Osteoblast (primary cell): Measurements from ENCODE around the gene OR10H4. TPM values are rescaled to one million over a fixed set of nuclear protein-coding genes. Genes with fewer than 3 reads are reported as not detected.

Source experiments
- DNase-seq: peaks from one replicate; pipeline ENCODE4 v3.0.0; 2011; ENCODE audit warnings: low spot score, mixed read lengths; ENCODE audit not compliant: insufficient read length; ENCODE audit errors: missing footprints
- H2AFZ ChIP-seq: 2 replicates; pipeline ENCODE4 v1.6.0; 2011; ENCODE audit warnings: mild to moderate bottlenecking, low read length
- H3K27ac ChIP-seq: 2 replicates; pipeline ENCODE4 v1.5.1; 2011; ENCODE audit warnings: mild to moderate bottlenecking, low read depth, low read length, moderate library complexity
- H3K27me3 ChIP-seq: 2 replicates; pipeline ENCODE4 v1.6.0; 2012; ENCODE audit warnings: mild to moderate bottlenecking, control low read depth, inconsistent platforms, low read length, moderate library complexity; ENCODE audit not compliant: insufficient read depth
- H3K36me3 ChIP-seq: 2 replicates; pipeline ENCODE4 v1.5.1; 2011; ENCODE audit warnings: mild to moderate bottlenecking, low read length, control low read depth, moderate library complexity; ENCODE audit not compliant: insufficient read depth
- H3K4me1 ChIP-seq: 2 replicates; pipeline ENCODE4 v1.5.1; 2011; ENCODE audit warnings: mild to moderate bottlenecking, low read length, control low read depth, moderate library complexity; ENCODE audit not compliant: insufficient read depth
- H3K4me2 ChIP-seq: 2 replicates; pipeline ENCODE4 v1.6.0; 2011; ENCODE audit warnings: mild to moderate bottlenecking, low read length; ENCODE audit not compliant: insufficient read depth
- H3K4me3 ChIP-seq: fragments of 200-600 bp; sonication (generic); 3 replicates; pipeline ENCODE4 v1.5.1; 2012; ENCODE audit warnings: mild to moderate bottlenecking, low read length, inconsistent platforms; ENCODE audit not compliant: insufficient read depth
- H3K79me2 ChIP-seq: 2 replicates; pipeline ENCODE4 v1.6.0; 2012; ENCODE audit warnings: mild to moderate bottlenecking, low read length, control low read depth, inconsistent platforms; ENCODE audit not compliant: insufficient read depth
- H3K9me3 ChIP-seq: 2 replicates; pipeline ENCODE4 v1.5.1; 2011; ENCODE audit warnings: low read depth, low read length, control low read depth
- H4K20me1 ChIP-seq: 2 replicates; pipeline ENCODE4 v1.6.0; 2012; ENCODE audit warnings: mild to moderate bottlenecking, low read length, control low read depth; ENCODE audit not compliant: insufficient read depth
- total RNA-seq: library from RNA; depleted of rRNA; stranded (reverse); fragments of >200 nt; gene quantifications from 2 replicates; pipeline ENCODE4 v1.2.3, GENCODE V29; 2012
- TF ChIP-seq, protein P1 (sequence below): IDR thresholded peaks from 2 replicates; pipeline ENCODE4 v1.5.1; 2011; ENCODE audit warnings: mild to moderate bottlenecking, low read depth, low read length, moderate library complexity; ENCODE audit errors: extremely low read depth

Gene OR10H4
- total RNA-seq, 1 donor, result not detected

DNA sequence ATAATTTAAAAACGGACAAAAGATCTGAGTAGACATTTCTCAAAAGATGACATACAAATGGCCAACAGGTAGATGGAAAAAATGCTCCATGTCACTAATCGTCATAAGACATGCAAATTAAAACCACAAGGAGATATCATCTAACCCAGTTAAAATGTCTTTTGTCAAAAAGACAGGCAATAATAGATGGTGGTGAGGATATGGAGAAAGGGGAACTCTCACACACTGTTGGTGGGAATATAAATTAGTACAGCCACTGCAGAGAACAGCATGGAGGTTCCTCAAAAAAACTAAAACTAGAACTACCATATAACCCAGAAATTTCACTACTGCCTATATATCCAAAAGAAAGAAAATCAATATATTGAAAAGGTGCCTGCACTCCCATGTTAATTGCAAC lies 37.9 kb downstream of the OR10H4 start:
- no peak for DNase-seq
- Histone ChIP-seq H3K4me1 (no peaks in the 10 kb centered on the region), H2AFZ (no peak overlapping the region), H3K9me3 (no peaks in the 10 kb centered on the region), H3K36me3 (no peaks in the 10 kb centered on the region), H3K4me2 (no peak overlapping the region), H3K4me3 (no peak overlapping the region), H4K20me1 (no peaks in the 10 kb centered on the region), H3K27ac (no peak overlapping the region), H3K27me3 (no peaks in the 10 kb centered on the region), H3K79me2 (no peaks in the 10 kb centered on the region)
- TF ChIP-seq, protein P1, sequence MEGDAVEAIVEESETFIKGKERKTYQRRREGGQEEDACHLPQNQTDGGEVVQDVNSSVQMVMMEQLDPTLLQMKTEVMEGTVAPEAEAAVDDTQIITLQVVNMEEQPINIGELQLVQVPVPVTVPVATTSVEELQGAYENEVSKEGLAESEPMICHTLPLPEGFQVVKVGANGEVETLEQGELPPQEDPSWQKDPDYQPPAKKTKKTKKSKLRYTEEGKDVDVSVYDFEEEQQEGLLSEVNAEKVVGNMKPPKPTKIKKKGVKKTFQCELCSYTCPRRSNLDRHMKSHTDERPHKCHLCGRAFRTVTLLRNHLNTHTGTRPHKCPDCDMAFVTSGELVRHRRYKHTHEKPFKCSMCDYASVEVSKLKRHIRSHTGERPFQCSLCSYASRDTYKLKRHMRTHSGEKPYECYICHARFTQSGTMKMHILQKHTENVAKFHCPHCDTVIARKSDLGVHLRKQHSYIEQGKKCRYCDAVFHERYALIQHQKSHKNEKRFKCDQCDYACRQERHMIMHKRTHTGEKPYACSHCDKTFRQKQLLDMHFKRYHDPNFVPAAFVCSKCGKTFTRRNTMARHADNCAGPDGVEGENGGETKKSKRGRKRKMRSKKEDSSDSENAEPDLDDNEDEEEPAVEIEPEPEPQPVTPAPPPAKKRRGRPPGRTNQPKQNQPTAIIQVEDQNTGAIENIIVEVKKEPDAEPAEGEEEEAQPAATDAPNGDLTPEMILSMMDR, result no peak

DNA sequence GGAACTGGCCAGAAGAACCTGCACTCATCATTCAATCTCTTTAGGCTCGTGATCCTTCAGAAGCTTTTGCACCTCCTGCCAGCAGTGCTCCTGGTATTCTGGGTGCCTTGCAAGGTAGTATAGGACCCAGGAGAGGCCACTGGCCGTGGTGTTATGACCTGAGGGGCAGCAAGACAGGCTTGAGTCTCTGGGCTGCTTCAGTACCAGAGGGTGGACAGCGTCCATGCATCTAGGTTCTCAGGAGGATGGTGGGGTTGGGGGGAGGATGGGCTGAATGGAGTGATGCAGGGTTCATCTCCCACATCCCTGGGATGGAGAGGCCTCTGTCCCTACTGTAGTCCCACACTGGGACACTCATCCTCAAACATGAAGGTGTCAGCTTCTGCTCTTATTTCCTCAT lies 41.1 kb downstream of the OR10H4 start:
- no peak overlapping the region for H3K4me2 ChIP-seq
- H4K20me1 ChIP-seq, result no peaks in the 10 kb centered on the region
- H3K9me3 ChIP-seq, result no peaks in the 10 kb centered on the region
- no peaks in the 10 kb centered on the region for H3K36me3 ChIP-seq
- no peaks in the 10 kb centered on the region for H3K79me2 ChIP-seq
- TF ChIP-seq, protein P1, result no peak
- H2AFZ ChIP-seq, result no peak overlapping the region
- H3K27ac ChIP-seq, result no peak overlapping the region
- no peaks in the 10 kb centered on the region for H3K4me1 ChIP-seq
- H3K27me3 ChIP-seq, result no peaks in the 10 kb centered on the region
- H3K4me3 ChIP-seq, result no peak overlapping the region
- peak; percentile 39 for DNase-seq

DNA sequence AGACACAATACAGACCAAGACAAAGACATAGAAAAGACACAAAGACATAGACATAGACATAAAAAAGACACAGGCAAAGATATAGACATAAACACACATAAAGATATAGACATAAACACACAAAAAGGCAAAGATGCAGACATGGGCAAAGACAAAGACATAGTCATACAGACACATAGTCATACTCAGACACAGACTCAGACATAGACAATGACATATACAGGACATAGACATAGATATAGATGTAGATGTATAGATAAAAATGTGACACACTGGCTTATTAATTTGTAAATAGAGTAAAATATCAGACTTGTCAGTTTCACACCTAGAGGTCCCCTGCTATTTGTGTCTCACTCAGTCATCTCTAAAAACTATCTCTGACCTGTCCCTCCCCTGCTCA lies 42.8 kb downstream of the OR10H4 start:
- Histone ChIP-seq H3K9me3 (no peaks in the 10 kb centered on the region), H3K4me1 (no peaks in the 10 kb centered on the region), H3K4me3 (no peak overlapping the region), H3K27me3 (no peaks in the 10 kb centered on the region), H3K79me2 (no peaks in the 10 kb centered on the region), H3K4me2 (no peak overlapping the region), H2AFZ (no peak overlapping the region), H4K20me1 (no peaks in the 10 kb centered on the region), H3K36me3 (no peaks in the 10 kb centered on the region), H3K27ac (no peak overlapping the region)
- DNase-seq, result no peak
- TF ChIP-seq, protein P1, result no peak

DNA sequence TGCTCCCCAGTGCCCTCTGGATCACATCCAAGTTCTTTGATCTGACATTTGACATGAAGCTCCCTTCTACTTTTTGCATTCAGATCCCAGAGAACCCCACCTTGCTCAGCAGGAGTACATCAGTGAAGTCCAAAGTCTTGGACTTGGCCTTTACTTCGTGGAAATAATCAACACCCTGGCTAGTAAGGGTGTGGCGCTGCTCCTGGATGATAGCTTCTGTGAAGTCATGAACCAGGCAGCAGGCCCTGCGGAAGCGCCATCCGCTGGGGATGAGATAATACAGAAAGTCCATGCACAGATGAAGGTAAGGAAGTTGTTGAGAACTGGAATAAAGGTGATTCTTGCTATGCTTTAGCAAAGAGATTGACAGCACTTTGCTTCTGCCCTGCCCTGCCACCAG lies 43.2 kb downstream of the OR10H4 start:
- no peak for DNase-seq
- Histone ChIP-seq H3K27ac (no peak overlapping the region), H3K4me3 (no peak overlapping the region), H3K36me3 (no peaks in the 10 kb centered on the region), H3K79me2 (no peaks in the 10 kb centered on the region), H2AFZ (no peak overlapping the region), H3K4me2 (no peak overlapping the region), H3K27me3 (no peaks in the 10 kb centered on the region), H4K20me1 (no peaks in the 10 kb centered on the region), H3K9me3 (no peaks in the 10 kb centered on the region), H3K4me1 (no peaks in the 10 kb centered on the region)
- TF ChIP-seq, protein P1, result no peak
